SK-N-SH (cell line): Measurements from ENCODE around the gene CEP112. TPM values are rescaled to one million over a fixed set of nuclear protein-coding genes. Genes with fewer than 3 reads are reported as not detected.

Source experiments
- CTCF ChIA-PET: fragments of 300-600, 350-600 bp; formaldehyde crosslinking; extraction: SDS; loops from one replicate; lab custom pipeline; 2021; lab: Yijun Ruan, JAX
- POLR2A ChIA-PET: fragments of 350-600 bp; sonication (Branson Sonifier 250); formaldehyde crosslinking; extraction: SDS; loops from one replicate; lab custom pipeline; 2020; ENCODE audit warnings: antibody characterized with exemption, inconsistent platforms; lab: Yijun Ruan, JAX
- DNase-seq: peaks from one replicate; pipeline ENCODE4 v3.0.0; 2012
- H2AFZ ChIP-seq: fragments of 200-600 bp; sonication (generic); 2 replicates; pipeline ENCODE4 v1.8.1; 2016; ENCODE audit warnings: antibody characterized with exemption, mild to moderate bottlenecking, low read depth
- H3F3A ChIP-seq: fragments of 200-600 bp; sonication (generic); replicated peaks from 2 replicates; pipeline ENCODE3; 2016; ENCODE audit warnings: antibody characterized with exemption, mild to moderate bottlenecking; ENCODE audit not compliant: insufficient read depth
- H3K27ac ChIP-seq, 2 experiments: fragments of 200-500 bp in 1 of 2; fragments of 200-600 bp in 1 of 2; sonication (Bioruptor generic) in 1 of 2; sonication (generic), shearing (Covaris generic) in 1 of 2; 2 replicates each; pipeline versions ENCODE4 v1.5.1 to v1.6.1; 2014 to 2016; ENCODE audit warnings: low read depth in 2 of 2, inconsistent platforms in 1 of 2, low read length in 1 of 2, mild to moderate bottlenecking in 1 of 2, mixed read lengths in 1 of 2
- H3K27me3 ChIP-seq: fragments of 200-600 bp; sonication (generic), shearing (Covaris generic); 2 replicates; pipeline ENCODE4 v1.6.1; 2016; ENCODE audit warnings: mixed run types; ENCODE audit not compliant: insufficient read depth
- H3K36me3 ChIP-seq, 2 experiments: fragments of 200-500 bp in 1 of 2; fragments of 200-600 bp in 1 of 2; sonication (Bioruptor generic) in 1 of 2; sonication (generic) in 1 of 2; replicated peaks in 1 of 2; 2 replicates each; pipeline versions ENCODE3 to v1.5.1; 2014 to 2016; ENCODE audit warnings: low read length in 1 of 2, mild to moderate bottlenecking in 1 of 2; ENCODE audit not compliant: insufficient read depth in 2 of 2, control insufficient read depth in 1 of 2
- H3K4me1 ChIP-seq, 2 experiments: fragments of 200-500 bp in 1 of 2; fragments of 200-600 bp in 1 of 2; sonication (Bioruptor generic) in 1 of 2; sonication (generic), shearing (Covaris generic) in 1 of 2; 2 replicates each; pipeline versions ENCODE4 v1.5.1 to v1.6.1; 2014 to 2016; ENCODE audit warnings: low read depth in 1 of 2, low read length in 1 of 2, mixed run types in 1 of 2; ENCODE audit not compliant: insufficient read depth in 2 of 2, control insufficient read depth in 1 of 2
- H3K4me2 ChIP-seq: fragments of 200-600 bp; sonication (generic), shearing (Covaris generic); 2 replicates; pipeline ENCODE4 v1.6.1; 2017; ENCODE audit warnings: mixed run types
- H3K4me3 ChIP-seq, 2 experiments: fragments of 200-500 bp in 1 of 2; fragments of 200-600 bp in 1 of 2; sonication (Bioruptor generic) in 1 of 2; sonication (generic), shearing (Covaris generic) in 1 of 2; 2 replicates each; pipeline versions ENCODE4 v1.5.1 to v1.8.1; 2014 to 2016; ENCODE audit warnings: low read depth in 2 of 2, inconsistent platforms in 1 of 2, low read length in 1 of 2, mild to moderate bottlenecking in 1 of 2, mixed read lengths in 1 of 2, moderate library complexity in 1 of 2
- H3K79me2 ChIP-seq: fragments of 200-600 bp; sonication (generic); 2 replicates; pipeline ENCODE4 v1.8.1; 2017; ENCODE audit warnings: mild to moderate bottlenecking; ENCODE audit not compliant: insufficient read depth
- H3K9ac ChIP-seq: fragments of 200-600 bp; sonication (generic); 2 replicates; pipeline ENCODE4 v1.6.1; 2017; ENCODE audit warnings: mixed run types
- H3K9me2 ChIP-seq: fragments of 200-600 bp; sonication (generic); 2 replicates; pipeline ENCODE4 v1.6.1; 2017; ENCODE audit warnings: mixed run types
- H3K9me3 ChIP-seq: fragments of 200-600 bp; sonication (generic); 2 replicates; pipeline ENCODE4 v1.6.1; 2017; ENCODE audit warnings: mixed run types, mild to moderate bottlenecking, moderate library complexity
- H4K20me1 ChIP-seq: fragments of 200-600 bp; sonication (generic); 2 replicates; pipeline ENCODE4 v1.6.1; 2017; ENCODE audit warnings: mild to moderate bottlenecking, mixed run types; ENCODE audit not compliant: insufficient read depth
- CTCF ChIP-seq: fragments of 200-600 bp; sonication (generic); IDR thresholded peaks from 2 replicates; pipeline ENCODE4 v1.6.1; 2017; ENCODE audit warnings: antibody characterized with exemption, mild to moderate bottlenecking, moderate library complexity
- EZH2phosphoT487 ChIP-seq: fragments of 200-600 bp; sonication (generic); IDR thresholded peaks from 2 replicates; pipeline ENCODE4 v1.6.1; 2017; ENCODE audit warnings: low read depth, mixed run types, mild to moderate bottlenecking, antibody characterized with exemption, moderate library complexity, borderline replicate concordance
- FOXM1 ChIP-seq: IDR thresholded peaks from 2 replicates; pipeline ENCODE4 v1.4.0; 2012; ENCODE audit warnings: low read depth, mild to moderate bottlenecking
- IRF3 ChIP-seq: fragments of 150-350 bp; IDR thresholded peaks from 2 replicates; pipeline ENCODE4 v1.6.1; 2016; ENCODE audit warnings: mild to moderate bottlenecking, low read depth, low read length
- MEF2A ChIP-seq: IDR thresholded peaks from 2 replicates; pipeline ENCODE4 v1.4.0; 2012; ENCODE audit warnings: low read depth, borderline replicate concordance
- MXI1 ChIP-seq: IDR thresholded peaks from 2 replicates; pipeline ENCODE4 v1.6.1; 2012; ENCODE audit warnings: mild to moderate bottlenecking, low read depth, low read length, improper control_type of control experiment
- PBX3 ChIP-seq: IDR thresholded peaks from 2 replicates; pipeline ENCODE4; 2012
- POLR2AphosphoS5 ChIP-seq: IDR thresholded peaks from 2 replicates; pipeline ENCODE4 v1.6.1; 2012; ENCODE audit warnings: low read depth, low read length
- RAD21 ChIP-seq: IDR thresholded peaks from 2 replicates; pipeline ENCODE4 v1.6.1; 2012; ENCODE audit warnings: mild to moderate bottlenecking, low read length
- RCOR1 ChIP-seq: fragments of 150-350 bp; IDR thresholded peaks from 2 replicates; pipeline ENCODE4 v1.6.1; 2017; ENCODE audit warnings: antibody characterized with exemption, low read length
- RFX5 ChIP-seq: IDR thresholded peaks from 2 replicates; pipeline ENCODE4 v1.6.1; 2012; ENCODE audit warnings: mild to moderate bottlenecking, improper control_type of control experiment, low read length
- RXRA ChIP-seq: IDR thresholded peaks from 2 replicates; pipeline ENCODE4 v1.4.0; 2012; ENCODE audit warnings: low read depth, mild to moderate bottlenecking, borderline replicate concordance
- TAF1 ChIP-seq: IDR thresholded peaks from 2 replicates; pipeline ENCODE4 v1.6.1; 2012; ENCODE audit warnings: low read depth, mild to moderate bottlenecking, low read length, moderate library complexity, borderline replicate concordance
- TCF12 ChIP-seq: IDR thresholded peaks from 2 replicates; pipeline ENCODE4 v1.4.0; 2012
- TEAD4 ChIP-seq: IDR thresholded peaks from 2 replicates; pipeline ENCODE4 v1.4.0; 2012; ENCODE audit warnings: mild to moderate bottlenecking, borderline replicate concordance; ENCODE audit not compliant: insufficient read depth
- USF1 ChIP-seq: IDR thresholded peaks from 2 replicates; pipeline ENCODE4 v1.4.0; 2012; ENCODE audit warnings: low read depth, borderline replicate concordance
- USF2 ChIP-seq: fragments of 150-350 bp; IDR thresholded peaks from 2 replicates; pipeline ENCODE4 v1.6.1; 2017; ENCODE audit warnings: antibody characterized with exemption, low read length, low read depth, borderline replicate concordance
- YY1 ChIP-seq: IDR thresholded peaks from 2 replicates; pipeline ENCODE4 v1.4.0; 2012; ENCODE audit warnings: low read depth, mild to moderate bottlenecking
- ZBTB33 ChIP-seq: IDR thresholded peaks from 2 replicates; pipeline ENCODE4 v1.4.0; 2012; ENCODE audit warnings: low read depth, borderline replicate concordance
- WGBS: methylation state at CpG from one replicate; pipeline ENCODE4 v1.1.6; 2017; ENCODE audit warnings: low lambda C conversion rate; 5-methylcytosine and 5-hydroxymethylcytosine counted together
- polyA plus RNA-seq, 3 experiments: library from polyadenylated mRNA; depleted of rRNA; stranded (reverse); fragments of >200 nt; gene quantifications; 2 replicates each; pipeline ENCODE4 v1.2.3, GENCODE V29; 2012

The CEP112 gene
- polyA plus RNA-seq, 1 of the 3 experiments (the other 2 are of a cell fraction), result 7.9 TPM

- 51% methylated on average over 3 of the region's 3 CpGs for WGBS
- ChIA-PET POLR2A (no interaction called here), CTCF (no interaction called here)
- no peaks in the 10 kb centered on the region for H3K79me2 ChIP-seq
- no peak overlapping the region for H3K4me2 ChIP-seq
- no peaks in the 10 kb centered on the region for H3F3A ChIP-seq
- no peaks in the 10 kb centered on the region for H3K36me3 ChIP-seq
- H3K9ac ChIP-seq, result no peak overlapping the region
- H2AFZ ChIP-seq, result no peak overlapping the region
- DNase-seq, result no peak
- TF ChIP-seq RXRA, result no peak
- TF ChIP-seq USF2, result no peak
- TF ChIP-seq CTCF, result no peak
- no peak for TF ChIP-seq MXI1
- no peak for TF ChIP-seq TEAD4
- no peak for TF ChIP-seq POLR2AphosphoS5
- no peak for TF ChIP-seq YY1
- no peak for TF ChIP-seq MEF2A
- TF ChIP-seq EZH2phosphoT487, result no peak
- no peak for TF ChIP-seq RFX5
- no peak for TF ChIP-seq TAF1
- TF ChIP-seq PBX3, result no peak
- no peak for TF ChIP-seq RAD21
- TF ChIP-seq ZBTB33, result no peak
- TF ChIP-seq USF1, result no peak
- TF ChIP-seq IRF3, result no peak
- TF ChIP-seq TCF12, result no peak
- no peak for TF ChIP-seq RCOR1
- TF ChIP-seq FOXM1, result no peak
- H3K9me3 ChIP-seq, result no peaks in the 10 kb centered on the region
- H3K27ac ChIP-seq, result no peak overlapping the region
- H3K4me3 ChIP-seq, result no peak overlapping the region
- no peaks in the 10 kb centered on the region for H3K27me3 ChIP-seq
- H4K20me1 ChIP-seq, result no peaks in the 10 kb centered on the region
- H3K4me1 ChIP-seq, result no peaks in the 10 kb centered on the region
- H3K9me2 ChIP-seq, result no peaks in the 10 kb centered on the region
Observed at GRCh38 chr17:65811043-65811442, 380.9 kb downstream of the CEP112 start.
